ENCODE measurements around the gene RPGRIP1.

Gene RPGRIP1

DNA sequence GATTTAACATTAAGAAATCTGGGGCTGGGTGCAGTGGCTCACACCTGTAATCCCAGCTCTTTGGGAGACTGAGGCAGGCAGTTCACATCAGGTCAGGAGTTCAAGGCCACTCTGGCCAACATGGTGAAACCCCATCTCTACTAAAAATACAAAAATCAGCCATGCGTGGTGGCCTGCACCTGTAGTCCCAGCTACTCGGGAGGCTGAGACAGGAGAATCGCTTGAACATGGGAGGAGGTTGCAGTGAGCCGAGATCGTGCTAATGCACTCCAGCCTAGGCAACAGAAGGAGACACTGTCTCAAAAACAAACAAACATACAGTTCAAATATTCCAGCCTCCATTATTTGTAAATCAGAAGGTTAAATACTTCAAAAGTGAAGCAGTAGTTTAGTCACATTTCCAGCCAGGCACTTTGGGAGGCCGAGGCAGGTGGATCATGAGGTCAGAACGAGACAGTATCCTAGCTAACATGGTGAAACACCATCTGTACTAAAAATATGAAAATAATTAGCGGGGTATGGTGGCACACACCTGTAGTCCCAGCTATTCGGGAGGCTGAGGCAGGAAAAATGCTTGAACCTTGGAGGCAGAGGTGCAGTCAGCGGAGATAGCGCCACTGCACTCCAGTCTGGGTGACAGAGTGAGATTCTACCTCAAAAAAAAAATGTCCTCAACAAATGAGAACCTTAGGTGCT is 40.9 kb upstream of the RPGRIP1 start:
- Histone ChIP-seq H3K4me3 (replicated peaks; ENCODE audit: low read depth, low read length) (no peak overlapping the region), H3K27me3 (replicated peaks; ENCODE audit: control insufficient read depth, insufficient read depth, low read length) (no peaks in the 10 kb centered on the region), H3K36me3 (ENCODE audit: control insufficient read depth, insufficient read depth, low read length) (peaks cover 8% of the 10 kb centered on the region)
- TF ChIP-seq, protein P1, sequence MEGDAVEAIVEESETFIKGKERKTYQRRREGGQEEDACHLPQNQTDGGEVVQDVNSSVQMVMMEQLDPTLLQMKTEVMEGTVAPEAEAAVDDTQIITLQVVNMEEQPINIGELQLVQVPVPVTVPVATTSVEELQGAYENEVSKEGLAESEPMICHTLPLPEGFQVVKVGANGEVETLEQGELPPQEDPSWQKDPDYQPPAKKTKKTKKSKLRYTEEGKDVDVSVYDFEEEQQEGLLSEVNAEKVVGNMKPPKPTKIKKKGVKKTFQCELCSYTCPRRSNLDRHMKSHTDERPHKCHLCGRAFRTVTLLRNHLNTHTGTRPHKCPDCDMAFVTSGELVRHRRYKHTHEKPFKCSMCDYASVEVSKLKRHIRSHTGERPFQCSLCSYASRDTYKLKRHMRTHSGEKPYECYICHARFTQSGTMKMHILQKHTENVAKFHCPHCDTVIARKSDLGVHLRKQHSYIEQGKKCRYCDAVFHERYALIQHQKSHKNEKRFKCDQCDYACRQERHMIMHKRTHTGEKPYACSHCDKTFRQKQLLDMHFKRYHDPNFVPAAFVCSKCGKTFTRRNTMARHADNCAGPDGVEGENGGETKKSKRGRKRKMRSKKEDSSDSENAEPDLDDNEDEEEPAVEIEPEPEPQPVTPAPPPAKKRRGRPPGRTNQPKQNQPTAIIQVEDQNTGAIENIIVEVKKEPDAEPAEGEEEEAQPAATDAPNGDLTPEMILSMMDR (IDR thresholded peaks at IDR 0.05; ENCODE audit: insufficient read depth, low read length, poor library complexity, severe bottlenecking) = no peak
- DNase-seq (ENCODE audit: extremely low read depth, insufficient read length) = no peak

DNA sequence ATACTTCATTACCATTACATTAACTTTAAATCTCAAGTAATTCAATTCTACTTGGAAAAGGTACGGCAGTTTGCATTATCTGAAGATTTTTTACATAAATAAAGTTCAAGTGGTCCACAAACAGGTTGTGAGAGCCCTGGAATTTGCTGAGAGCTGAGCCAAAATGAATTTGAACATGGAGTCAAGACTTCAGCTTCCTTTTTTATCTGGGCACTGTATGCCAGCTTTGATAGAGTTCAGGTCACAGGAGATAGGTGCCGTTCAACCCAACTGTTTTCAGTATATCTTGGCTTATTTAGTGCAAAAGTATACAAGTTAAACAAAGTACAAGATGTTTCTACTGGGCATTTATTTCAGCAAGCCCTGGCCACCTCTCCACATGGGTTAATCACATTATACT is 39.5 kb upstream of the RPGRIP1 start:
- H3K36me3 ChIP-seq (ENCODE audit: control insufficient read depth, insufficient read depth, low read length) = peaks cover 10% of the 10 kb centered on the region
- H3K4me3 ChIP-seq (replicated peaks; ENCODE audit: low read depth, low read length) = no peak overlapping the region
- TF ChIP-seq, protein P1 (IDR thresholded peaks at IDR 0.05; ENCODE audit: insufficient read depth, low read length, poor library complexity, severe bottlenecking) = no peak
- DNase-seq (ENCODE audit: extremely low read depth, insufficient read length) = no peak
- no peaks in the 10 kb centered on the region for H3K27me3 ChIP-seq (replicated peaks; ENCODE audit: control insufficient read depth, insufficient read depth, low read length)

DNA sequence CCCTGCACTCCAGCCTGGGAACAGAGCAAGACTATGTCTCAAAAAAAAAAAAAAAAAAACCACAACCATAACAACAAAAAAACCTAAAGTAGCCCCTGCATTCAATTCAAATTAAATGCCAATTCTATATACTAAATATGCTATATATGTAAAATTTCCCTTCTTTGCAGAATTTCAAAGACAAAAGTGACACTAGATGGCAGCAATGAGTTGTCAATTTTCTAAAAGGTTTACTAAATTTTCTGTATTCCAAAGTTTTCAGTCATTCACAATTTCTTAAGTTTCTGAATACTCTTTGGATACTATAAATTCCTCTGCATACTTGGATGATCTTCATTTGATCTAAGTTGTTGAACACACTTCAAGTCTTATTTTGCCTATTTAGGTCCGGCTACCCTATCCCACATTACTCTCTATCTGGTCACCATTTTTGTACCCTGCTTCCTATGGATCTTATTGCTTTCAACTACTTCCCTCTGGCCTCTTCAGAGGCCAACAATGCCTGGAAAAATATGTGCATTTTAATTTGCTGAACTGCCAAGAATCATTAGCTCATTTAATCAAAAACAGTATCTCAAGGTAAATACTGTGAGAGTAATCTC is 38.6 kb upstream of the RPGRIP1 start:
- TF ChIP-seq, protein P1 (IDR thresholded peaks at IDR 0.05; ENCODE audit: insufficient read depth, low read length, poor library complexity, severe bottlenecking) = peak; percentile 17
- no peak for DNase-seq (ENCODE audit: extremely low read depth, insufficient read length)
- Histone ChIP-seq H3K4me3 (replicated peaks; ENCODE audit: low read depth, low read length) (no peak overlapping the region), H3K27me3 (replicated peaks; ENCODE audit: control insufficient read depth, insufficient read depth, low read length) (no peaks in the 10 kb centered on the region), H3K36me3 (ENCODE audit: control insufficient read depth, insufficient read depth, low read length) (peaks cover 14% of the 10 kb centered on the region)

DNA sequence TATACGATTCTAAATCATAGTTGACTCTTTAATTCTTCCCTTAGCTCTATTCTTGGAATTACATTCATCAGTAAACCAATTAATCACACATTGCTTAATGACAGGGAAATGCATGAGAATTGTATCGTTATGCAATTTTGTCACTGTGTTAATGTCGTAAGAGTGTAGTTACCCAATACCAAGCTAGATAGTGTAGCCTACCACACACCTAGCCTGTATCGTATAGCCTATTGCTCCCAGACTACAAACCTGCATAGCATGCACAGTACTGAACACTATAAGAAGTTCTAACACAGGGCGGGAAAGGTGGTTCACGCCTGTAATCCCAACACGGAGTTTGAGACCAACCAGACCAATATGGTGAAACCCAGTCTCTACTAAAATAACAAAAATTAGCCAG is 35.3 kb upstream of the RPGRIP1 start:
- Histone ChIP-seq H3K4me3 (replicated peaks; ENCODE audit: low read depth, low read length) (no peak overlapping the region), H3K27me3 (replicated peaks; ENCODE audit: control insufficient read depth, insufficient read depth, low read length) (no peaks in the 10 kb centered on the region), H3K36me3 (ENCODE audit: control insufficient read depth, insufficient read depth, low read length) (peaks cover 15% of the 10 kb centered on the region)
- TF ChIP-seq, protein P1 (IDR thresholded peaks at IDR 0.05; ENCODE audit: insufficient read depth, low read length, poor library complexity, severe bottlenecking) = no peak
- no peak for DNase-seq (ENCODE audit: extremely low read depth, insufficient read length)

DNA sequence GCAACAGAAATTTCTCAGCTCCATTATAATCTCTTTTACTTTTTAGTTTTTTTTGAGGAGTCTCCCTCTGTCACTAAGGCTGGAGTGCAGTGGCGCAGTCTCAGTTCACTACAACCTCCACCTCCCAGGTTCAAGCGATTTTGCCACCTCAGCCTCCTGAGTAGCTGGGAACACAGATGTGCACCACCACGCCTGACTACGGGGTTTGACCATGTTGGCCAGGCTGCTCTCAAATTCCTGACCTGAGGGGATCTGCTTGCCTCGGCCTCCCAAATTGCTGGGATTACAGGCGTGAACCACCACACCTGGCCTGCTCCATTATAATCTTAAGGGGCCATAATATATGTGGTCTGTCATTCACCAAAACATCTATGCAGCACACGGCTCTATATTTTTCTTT is 34.1 kb upstream of the RPGRIP1 start:
- Histone ChIP-seq H3K4me3 (replicated peaks; ENCODE audit: low read depth, low read length) (no peak overlapping the region), H3K36me3 (ENCODE audit: control insufficient read depth, insufficient read depth, low read length) (peaks cover 16% of the 10 kb centered on the region), H3K27me3 (replicated peaks; ENCODE audit: control insufficient read depth, insufficient read depth, low read length) (no peaks in the 10 kb centered on the region)
- TF ChIP-seq, protein P1 (IDR thresholded peaks at IDR 0.05; ENCODE audit: insufficient read depth, low read length, poor library complexity, severe bottlenecking) = no peak
- DNase-seq (ENCODE audit: extremely low read depth, insufficient read length) = no peak

Measured in GM06990 (cell line).